Ishikawa (cell line): ENCODE results near the gene RPN2.

Experiments
- CREB1 ChIP-seq: IDR thresholded peaks from 2 replicates; pipeline ENCODE4 v1.6.1; 2012; ENCODE audit warnings: low read depth
- EP300 ChIP-seq: IDR thresholded peaks from 2 replicates; pipeline ENCODE4 v1.6.1; 2012; ENCODE audit warnings: borderline replicate concordance
- REST ChIP-seq: IDR thresholded peaks from 2 replicates; pipeline ENCODE4 v1.6.1; 2012; ENCODE audit warnings: low read depth, mild to moderate bottlenecking
- TCF12 ChIP-seq: IDR thresholded peaks from 2 replicates; pipeline ENCODE4 v1.6.1; 2012; ENCODE audit warnings: low read depth
- YY1 ChIP-seq: IDR thresholded peaks from 2 replicates; pipeline ENCODE4 v1.6.1; 2012; ENCODE audit warnings: low read depth
- ZBTB7A ChIP-seq: IDR thresholded peaks from 2 replicates; pipeline ENCODE4 v1.6.1; 2012; ENCODE audit warnings: low read depth

- no peak for TF ChIP-seq TCF12
- TF ChIP-seq EP300 = no peak
- no peak for TF ChIP-seq REST
- TF ChIP-seq CREB1 = no peak
- no peak for TF ChIP-seq ZBTB7A
- TF ChIP-seq YY1 = no peak
These were observed 54.6 kb downstream of the RPN2 start for GRCh38 chr20:37233548-37234253.
